LNCAP (cell line): Measurements from ENCODE around the gene BTAF1.

Experiments used
- CTCF ChIP-seq: fragments of 450-650 bp; IDR thresholded peaks from 2 replicates; pipeline ENCODE4 v1.5.1; 2017; ENCODE audit warnings: mild to moderate bottlenecking

BTAF1 gene

GRCh38 chr10:91924212-91925021, 847 bp downstream of the BTAF1 start:
- TF ChIP-seq CTCF: no peak

DNA sequence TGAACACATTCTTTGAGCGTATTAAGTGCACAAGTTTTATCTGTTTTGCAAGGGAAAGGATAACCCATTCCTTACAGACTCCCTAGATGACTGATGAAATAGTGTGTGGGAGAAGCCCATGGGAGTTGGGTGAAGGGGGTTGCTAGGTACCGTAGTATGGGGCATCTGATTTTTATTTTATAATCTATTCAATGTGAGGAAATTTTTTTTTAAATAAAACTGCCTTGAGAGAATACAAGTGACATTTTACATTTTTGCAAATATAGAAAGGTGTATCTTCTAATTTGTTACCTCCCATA, 1.4 kb downstream of the BTAF1 start:
- no peak for TF ChIP-seq CTCF

GRCh38 chr10:91930939-91931338, 7.4 kb downstream of the BTAF1 start:
- no peak for TF ChIP-seq CTCF

DNA sequence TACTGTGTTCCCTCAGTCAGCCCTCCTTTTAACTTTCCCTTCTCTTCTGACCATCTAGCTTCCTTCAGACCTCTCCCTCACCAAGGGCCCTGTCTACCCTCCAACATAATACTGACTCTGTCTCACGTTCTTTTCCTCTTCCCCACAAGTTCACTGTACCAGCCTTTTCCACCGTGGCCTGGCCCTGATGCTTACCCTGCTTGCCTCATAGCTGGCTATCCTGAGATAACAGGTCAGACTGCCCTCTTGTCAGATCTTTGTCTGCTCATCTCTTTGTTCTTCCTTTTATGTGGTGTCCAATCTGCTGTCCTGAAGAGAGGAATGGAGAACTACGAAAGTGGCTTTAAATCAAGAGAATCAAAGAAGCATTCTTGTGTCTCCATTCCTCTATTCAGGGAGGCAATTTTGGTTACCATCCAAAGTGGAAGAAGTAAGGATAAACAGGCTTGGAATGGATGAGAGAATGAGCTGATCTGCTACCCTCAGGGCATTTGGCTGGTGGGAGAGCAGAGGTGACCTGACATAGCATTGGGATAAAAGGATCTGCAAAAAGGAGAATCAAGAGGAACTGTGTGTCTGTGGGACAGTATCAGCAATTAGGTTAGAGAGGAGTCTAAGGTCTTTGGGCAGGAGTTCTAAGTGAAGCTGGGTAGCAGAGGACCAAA, 8.1 kb downstream of the BTAF1 start:
- TF ChIP-seq CTCF: no peak

DNA sequence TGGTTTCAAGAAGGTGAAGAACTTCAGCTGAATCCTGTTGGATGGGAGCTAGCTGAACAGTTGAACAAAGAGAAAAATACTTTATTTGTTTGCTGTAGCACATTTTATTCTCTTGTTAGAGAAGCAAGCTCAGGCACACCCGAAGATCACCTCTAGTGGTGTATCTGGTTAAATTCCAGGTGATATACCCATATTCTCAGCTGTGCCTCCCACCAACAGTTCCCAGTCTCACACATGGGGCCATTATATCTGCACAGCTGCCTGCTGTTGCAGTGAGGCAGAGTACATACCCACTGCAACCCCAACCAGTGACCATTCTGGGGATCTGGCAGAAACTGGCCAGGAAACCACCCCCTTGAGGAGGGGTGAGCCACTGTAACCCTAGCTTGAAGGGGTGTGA, 9.2 kb downstream of the BTAF1 start:
- TF ChIP-seq CTCF: no peak

DNA sequence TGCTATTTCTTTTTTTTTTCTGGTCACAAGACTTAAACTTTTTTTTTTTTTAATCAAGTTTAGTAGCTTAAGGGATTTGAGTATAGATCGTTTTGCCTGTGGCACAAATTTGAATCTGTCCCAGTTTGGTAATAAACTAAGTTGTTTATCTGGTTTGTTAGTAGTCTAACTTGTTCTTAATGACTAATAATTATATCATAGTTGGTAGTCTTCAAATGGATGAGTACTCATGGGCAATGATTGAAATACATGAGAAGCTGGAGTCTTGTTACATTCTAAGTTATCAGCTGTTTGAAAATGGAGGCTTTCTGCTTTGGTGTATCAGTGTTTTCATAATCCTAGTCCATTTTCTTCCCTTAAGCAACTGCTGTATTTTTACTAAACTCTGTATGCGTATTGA, 12.3 kb downstream of the BTAF1 start:
- TF ChIP-seq CTCF: no peak

DNA sequence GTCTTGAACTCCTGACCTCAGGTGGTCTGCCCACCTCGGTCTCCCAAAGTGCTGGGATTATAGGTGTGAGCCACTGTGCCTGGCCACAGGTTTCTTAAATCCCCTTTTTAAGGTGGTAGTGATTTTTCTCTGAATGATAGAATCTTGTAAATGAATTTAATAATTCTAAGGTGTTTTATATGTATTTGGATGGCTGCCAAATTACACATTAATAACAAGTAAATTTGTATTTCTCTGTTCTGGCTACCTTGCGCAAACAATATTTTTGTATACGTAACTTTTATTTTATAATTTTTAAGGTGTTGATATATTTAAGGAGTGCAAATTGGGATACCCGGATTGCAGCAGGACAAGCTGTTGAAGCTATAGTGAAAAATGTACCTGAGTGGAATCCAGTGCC, 16.1 kb downstream of the BTAF1 start:
- TF ChIP-seq CTCF: no peak

- no peak for TF ChIP-seq CTCF
Measured at GRCh38 chr10:91941426-91941825, 17.9 kb downstream of the BTAF1 start.
